SU-DHL-6 (cell line): Measurements from ENCODE around the gene AHRR.

Experiments
- EZH2phosphoT487 ChIP-seq: fragments of 200-600 bp; sonication (generic), shearing (Covaris generic); conservative IDR thresholded peaks from 2 replicates; pipeline ENCODE4 v1.6.1; 2018; ENCODE audit warnings: mild to moderate bottlenecking, antibody characterized with exemption, low read length, moderate library complexity, mixed read lengths
- TF ChIP-seq, protein P1 (sequence below): fragments of 200-600 bp; sonication (generic); IDR thresholded peaks from one replicate; pipeline ENCODE4 v1.5.1; 2017; ENCODE audit warnings: antibody characterized with exemption, mild to moderate bottlenecking, low read length, moderate library complexity; ENCODE audit not compliant: insufficient read depth, poor library complexity, severe bottlenecking

DNA sequence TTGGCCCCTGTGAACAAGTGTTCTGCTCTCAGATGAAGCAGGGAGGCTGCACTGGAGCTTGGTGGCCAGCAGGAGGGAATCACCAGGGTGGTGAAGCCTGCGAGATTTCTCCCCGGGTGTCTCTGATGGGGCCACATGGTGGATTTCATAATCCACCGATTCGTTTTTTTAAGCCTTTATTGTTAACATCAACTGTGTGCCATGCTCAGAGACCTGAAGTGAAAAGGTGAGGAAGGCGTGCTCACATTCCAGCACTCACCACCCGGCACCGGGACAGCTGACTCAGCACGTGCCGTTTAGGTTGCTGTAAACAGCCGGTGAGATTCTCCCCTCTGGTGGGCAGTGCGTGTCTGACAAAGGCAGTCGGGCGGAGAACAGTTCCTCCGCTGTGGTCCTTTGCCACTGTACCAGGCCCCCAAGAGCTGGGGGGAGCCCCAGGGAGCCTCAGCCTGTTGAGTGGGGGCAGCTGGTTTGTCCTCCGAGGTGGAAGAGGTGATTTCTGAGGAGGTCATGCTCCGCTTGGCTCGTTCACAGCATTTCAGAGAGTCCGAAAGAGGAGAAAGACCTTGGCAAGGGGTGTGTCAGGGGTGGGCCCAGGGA lies 12.7 kb upstream of the AHRR start:
- TF ChIP-seq, protein P1, sequence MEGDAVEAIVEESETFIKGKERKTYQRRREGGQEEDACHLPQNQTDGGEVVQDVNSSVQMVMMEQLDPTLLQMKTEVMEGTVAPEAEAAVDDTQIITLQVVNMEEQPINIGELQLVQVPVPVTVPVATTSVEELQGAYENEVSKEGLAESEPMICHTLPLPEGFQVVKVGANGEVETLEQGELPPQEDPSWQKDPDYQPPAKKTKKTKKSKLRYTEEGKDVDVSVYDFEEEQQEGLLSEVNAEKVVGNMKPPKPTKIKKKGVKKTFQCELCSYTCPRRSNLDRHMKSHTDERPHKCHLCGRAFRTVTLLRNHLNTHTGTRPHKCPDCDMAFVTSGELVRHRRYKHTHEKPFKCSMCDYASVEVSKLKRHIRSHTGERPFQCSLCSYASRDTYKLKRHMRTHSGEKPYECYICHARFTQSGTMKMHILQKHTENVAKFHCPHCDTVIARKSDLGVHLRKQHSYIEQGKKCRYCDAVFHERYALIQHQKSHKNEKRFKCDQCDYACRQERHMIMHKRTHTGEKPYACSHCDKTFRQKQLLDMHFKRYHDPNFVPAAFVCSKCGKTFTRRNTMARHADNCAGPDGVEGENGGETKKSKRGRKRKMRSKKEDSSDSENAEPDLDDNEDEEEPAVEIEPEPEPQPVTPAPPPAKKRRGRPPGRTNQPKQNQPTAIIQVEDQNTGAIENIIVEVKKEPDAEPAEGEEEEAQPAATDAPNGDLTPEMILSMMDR = no peak
- no peak for TF ChIP-seq EZH2phosphoT487
